SKM-1 (cell line): ENCODE measurements around the gene SECISBP2.
"Not testable (repeated sequence)": the region's sequence is repeated elsewhere in the genome, so short reads cannot be mapped to it uniquely, and the experiment has no call there.

Experiments used
- DNase-seq: peaks from one replicate; lab custom pipeline; 2025; ENCODE audit not compliant: unreplicated experiment; lab: John Stamatoyannopoulos, UW

Gene SECISBP2, protein sequence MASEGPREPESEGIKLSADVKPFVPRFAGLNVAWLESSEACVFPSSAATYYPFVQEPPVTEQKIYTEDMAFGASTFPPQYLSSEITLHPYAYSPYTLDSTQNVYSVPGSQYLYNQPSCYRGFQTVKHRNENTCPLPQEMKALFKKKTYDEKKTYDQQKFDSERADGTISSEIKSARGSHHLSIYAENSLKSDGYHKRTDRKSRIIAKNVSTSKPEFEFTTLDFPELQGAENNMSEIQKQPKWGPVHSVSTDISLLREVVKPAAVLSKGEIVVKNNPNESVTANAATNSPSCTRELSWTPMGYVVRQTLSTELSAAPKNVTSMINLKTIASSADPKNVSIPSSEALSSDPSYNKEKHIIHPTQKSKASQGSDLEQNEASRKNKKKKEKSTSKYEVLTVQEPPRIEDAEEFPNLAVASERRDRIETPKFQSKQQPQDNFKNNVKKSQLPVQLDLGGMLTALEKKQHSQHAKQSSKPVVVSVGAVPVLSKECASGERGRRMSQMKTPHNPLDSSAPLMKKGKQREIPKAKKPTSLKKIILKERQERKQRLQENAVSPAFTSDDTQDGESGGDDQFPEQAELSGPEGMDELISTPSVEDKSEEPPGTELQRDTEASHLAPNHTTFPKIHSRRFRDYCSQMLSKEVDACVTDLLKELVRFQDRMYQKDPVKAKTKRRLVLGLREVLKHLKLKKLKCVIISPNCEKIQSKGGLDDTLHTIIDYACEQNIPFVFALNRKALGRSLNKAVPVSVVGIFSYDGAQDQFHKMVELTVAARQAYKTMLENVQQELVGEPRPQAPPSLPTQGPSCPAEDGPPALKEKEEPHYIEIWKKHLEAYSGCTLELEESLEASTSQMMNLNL

DNA sequence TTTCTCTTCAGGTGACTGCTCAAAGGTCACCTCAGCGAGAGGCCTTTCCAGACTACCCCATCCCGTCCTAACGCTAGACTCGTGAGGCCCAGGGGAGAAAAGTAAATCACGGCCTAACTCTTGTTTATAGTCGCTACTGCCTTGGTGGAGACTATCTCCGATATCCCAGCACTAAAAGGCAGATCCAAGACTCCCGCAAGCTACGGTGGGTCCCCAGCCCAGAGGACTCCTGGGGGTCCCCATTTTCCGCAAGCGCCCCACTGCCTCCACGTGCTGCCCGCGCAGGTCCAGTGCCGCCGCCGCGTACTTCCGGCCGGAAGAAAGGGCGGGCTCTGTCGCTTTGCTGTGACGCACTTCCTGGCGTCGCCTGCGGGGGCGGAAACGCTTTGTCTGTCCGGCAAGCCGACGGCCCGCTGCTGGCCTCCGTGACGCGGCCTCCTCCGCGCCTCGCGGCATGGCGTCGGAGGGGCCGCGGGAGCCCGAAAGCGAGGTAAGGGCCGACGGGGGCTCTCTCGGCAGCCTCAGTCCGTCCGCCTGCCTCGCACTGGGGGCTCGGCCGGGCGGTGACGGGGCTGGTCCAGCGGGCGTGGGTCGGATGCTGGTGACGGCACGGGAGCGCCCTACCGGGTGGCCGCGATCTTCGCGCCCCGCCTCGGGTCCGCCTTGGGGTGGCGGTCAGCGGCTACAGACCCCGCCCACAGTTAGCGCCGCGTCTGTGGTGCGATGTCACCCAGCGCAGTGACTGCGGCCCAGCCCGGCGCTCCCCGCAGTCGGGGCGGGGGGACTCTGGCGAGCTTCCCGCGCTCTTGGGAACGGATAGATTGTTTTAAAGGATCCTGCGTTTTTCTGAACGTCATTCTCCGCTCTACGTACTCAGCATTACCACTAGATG is at the start of gene SECISBP2:
Gene SECISBP2 (plus strand): TSS at position 378 of the 892 bp plus-strand sequence. CDS start 77 bp downstream, at position 455.
- peak; percentile 69 for DNase-seq

DNA sequence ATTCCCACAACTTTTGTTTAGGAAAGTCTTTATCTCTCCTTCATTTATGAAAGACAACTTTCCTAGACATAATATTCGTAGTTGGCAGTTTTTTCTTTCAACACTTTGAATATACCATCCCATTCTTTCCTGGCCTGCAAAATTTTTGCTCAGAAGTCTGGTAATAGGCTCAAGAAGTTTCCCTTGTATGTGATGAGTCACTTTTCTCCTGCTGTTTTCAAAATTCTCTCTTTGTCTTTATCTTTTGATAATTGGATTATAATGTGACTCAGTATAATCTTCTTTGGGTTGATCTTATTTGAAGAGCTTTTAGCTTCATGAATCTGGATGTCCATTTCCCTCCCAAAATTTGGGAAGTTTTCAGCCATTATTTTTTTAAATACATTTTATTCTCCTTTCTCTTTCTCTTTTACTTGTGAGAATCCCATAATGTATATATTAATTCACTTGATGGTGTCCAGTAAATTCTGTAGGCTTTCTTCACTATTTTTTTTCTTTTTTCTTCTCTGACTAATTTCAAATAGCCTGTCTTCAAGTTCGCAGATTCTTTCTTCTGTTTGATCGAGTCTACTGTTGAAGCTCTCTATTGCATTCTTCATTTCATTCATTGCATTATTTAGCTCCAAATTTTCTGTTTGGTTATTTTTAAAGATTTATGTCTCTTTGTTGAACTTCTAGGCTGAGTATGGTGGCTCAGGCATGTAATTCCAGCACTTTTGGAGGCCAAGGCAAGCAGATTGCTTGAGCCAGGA is 44.6 kb upstream of the SECISBP2 start:
- no peak for DNase-seq

DNA sequence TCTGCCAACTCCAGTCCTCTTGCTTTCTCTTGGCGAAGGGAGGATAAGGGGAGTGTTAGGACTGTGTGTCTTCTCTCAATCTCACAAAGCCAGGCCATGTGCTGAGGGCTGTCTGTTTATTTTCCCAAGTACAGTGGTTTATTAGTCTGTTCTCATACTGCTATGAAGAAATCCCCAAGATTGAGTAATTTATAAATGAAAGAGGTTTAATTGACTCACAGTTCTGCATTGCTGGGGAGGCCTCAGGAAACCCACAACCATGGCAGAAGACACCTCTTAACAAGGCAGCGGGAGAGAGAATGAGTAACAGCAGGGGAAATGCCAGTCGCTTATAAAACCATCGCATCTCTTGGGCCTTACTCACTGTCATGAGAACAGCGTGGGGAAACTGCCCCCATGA is 43.5 kb upstream of the SECISBP2 start:
- DNase-seq: no peak

DNA sequence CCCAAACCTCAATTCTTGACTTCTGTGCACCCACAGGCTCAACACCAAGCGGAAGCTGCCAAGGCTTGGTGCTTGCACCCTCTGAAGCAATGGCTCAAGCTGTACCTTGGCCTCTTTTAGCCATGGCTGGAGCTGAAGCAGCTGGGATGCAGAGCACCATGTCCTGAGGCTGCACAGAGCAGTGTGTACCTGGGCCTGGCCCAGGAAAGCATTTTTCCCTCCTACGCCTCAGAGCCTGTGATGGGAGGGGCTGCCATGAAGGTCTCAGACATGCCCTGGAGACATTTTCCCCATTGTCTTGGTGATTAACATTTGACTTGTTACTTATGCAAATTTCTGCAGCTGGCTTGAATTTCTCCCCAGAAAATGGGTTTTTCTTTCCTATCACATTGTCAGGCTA is 42.3 kb upstream of the SECISBP2 start:
- not testable (repeated sequence) for DNase-seq

DNA sequence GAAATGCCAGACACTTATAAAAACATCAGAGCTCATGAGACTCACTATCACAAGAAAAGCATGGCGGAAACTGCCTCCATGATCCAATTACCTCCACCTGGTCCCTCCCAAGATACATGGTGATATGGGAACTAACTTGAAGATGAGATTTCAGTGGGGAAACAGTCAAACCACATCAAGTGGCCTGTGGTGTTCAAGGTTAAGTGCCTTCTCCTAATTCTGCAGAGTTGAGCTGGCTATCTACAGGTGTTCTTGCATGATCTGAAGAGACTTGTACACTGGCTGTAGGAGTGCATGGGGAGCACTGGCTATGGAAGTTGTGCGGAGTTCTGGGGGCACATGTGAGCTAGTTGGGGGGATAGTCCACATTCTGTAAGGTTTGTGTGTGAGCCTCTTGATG is 41.3 kb upstream of the SECISBP2 start:
- DNase-seq: no peak

- no peak for DNase-seq
Observed at GRCh38 chr9:89277454-89277853, 40.8 kb upstream of the SECISBP2 start.

DNA sequence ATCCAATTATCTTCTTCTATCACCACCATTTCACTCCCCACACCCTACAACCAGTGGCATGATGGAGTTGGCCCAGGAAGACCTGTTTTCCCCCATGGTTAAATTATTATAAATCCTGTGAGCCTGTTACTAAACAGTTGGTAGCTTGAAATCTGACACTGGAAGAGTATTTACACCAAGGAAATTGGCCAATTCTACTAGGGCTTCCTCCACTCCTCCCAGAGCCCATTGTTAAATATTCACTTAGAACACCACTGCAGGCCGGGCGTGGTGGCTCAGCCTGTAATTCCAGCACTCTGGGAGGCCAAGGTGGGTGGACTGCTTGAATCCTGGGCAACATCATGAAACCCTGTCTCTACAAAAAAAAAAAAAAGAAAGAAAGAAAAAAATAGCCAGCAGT is 39.7 kb upstream of the SECISBP2 start:
- no peak for DNase-seq

GRCh38 chr9:89278997-89279739 is 39.1 kb upstream of the SECISBP2 start:
- DNase-seq: no peak

DNA sequence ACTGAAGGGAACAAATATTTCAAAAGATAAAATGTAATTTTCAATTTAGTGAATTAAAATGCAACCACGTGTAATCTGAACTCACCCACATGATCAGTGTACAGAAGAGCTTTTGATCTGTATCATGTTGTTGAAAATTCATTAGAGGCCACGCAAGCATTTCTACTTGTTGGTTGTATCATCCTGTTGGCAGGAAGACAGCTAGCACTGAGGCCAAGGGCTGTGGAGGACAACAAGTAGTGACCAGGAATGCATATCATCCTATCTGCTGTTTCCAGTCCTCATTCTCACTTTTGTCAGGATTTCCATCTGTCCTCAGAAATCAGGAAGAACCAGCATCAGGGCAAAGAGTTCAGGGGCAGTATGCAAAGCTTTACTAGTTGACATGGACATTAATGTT is 37.2 kb upstream of the SECISBP2 start:
- no peak for DNase-seq

GRCh38 chr9:89282248-89282968 is 35.9 kb upstream of the SECISBP2 start:
- DNase-seq: not testable (repeated sequence)

- no peak for DNase-seq
Observed at GRCh38 chr9:89284076-89284475, 34.2 kb upstream of the SECISBP2 start.

GRCh38 chr9:89291741-89292140 is 26.6 kb upstream of the SECISBP2 start:
- no peak for DNase-seq

DNA sequence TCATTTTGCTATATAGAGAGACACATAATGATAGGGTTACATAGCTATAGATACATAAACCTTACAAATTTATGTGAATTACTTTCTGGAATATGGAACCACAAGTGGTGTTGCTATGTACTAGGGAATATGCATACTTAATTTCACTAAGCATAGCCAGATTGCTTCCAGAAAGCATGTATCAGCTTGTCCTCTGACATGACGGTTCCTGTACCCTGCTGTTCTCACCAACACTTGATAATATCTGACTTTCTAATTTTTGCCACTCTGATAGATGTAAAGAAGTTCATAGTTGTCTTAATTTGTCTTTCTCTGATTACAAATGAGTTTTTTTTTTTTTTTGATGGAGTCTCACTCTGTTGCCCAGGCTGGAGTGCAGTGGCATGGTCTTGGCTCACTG is 25.3 kb upstream of the SECISBP2 start:
- no peak for DNase-seq

- no peak for DNase-seq
Observed at GRCh38 chr9:89295400-89295799, 22.9 kb upstream of the SECISBP2 start.

- DNase-seq: not testable (repeated sequence)
Observed at GRCh38 chr9:89301996-89302395, 16.3 kb upstream of the SECISBP2 start.

DNA sequence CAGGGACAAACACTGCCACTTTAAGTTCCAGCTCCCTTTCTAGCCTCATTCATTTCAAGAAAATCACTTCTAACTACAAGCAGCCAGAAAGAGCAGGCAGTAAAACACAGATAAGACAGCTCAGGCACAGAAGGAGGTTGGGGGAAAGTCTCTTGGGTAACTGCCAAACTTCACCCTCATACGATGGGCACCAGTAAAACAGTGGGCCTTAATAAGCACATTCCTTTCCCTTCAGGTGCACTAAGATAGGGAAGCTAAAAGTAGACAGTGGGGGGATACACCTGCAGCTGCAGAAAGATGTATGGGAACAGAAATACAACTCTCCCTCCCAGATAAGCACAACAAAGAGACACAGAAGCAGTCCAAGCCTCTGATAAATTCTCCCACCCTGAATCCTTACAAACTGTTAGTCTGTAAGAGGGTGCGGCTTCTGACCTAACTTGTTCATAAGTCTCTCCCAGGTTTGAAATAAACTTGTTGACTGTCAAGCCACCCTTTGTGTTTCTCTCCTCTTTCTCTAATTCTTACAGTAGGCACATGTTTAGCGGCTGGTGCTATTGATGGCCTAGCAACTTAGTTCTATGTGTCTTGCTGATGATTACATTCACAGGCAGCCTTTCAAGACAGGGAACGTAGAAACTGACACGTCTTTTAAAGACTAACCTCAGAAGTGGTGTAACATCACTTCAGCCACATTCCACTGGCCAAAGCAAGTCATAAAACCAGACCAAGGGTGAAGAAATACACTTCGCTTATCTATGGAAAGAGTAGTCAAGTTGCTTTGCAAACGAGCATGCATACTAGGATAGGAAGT is 14.1 kb upstream of the SECISBP2 start:
- DNase-seq: peak; percentile 70

DNA sequence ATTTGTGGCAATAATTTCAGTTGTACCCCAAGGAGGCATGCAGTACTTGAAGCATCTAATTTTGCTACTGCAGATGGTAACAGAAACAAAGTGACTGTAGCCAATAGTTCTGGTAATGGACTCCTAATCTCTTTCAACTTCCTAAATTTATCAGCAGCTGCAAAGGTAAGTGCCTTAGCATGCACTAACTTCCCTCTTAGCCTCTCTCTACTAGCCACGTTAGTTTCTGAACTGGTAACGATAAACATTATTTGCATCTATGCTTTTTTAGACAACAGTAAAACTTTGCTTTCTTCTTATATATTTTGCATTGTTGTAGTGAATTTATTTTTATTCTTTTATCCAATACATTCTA is 13.5 kb upstream of the SECISBP2 start:
- DNase-seq: peak; percentile 70

DNA sequence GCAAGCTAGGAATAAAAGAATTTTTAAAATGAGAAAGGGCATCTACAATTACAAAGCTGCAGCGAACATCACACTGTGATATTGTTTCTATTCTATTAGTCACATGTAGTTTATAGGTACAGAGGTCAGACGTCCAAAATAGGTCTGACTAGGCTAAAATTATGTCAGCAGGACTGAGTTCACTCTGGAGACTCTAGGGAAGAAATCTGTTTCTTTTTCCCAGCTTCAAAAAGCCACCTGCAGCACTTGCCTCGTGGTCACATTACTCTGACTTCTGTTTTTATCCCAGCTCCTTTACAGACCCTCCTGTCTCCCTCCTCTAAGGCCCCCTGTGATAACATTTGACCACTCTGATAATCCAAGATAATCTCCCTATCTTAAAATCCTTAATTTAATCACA is 12.4 kb upstream of the SECISBP2 start:
- DNase-seq: no peak
